ENCODE data around the gene TMEM123. TPM values are rescaled to one million over a fixed set of nuclear protein-coding genes. Genes with fewer than 3 reads are reported as not detected.

The TMEM123 gene
- total and polyA plus RNA-seq, 10 of the 15 experiments (the other 5 are each of a cell fraction or from before 2014, with no cell fraction given): 35.1 to 667 (median 123) TPM

- TF ChIP-seq NKRF (conservative IDR thresholded peaks at IDR 0.05) (no peak), PRDM15 (CRISPR knock-in tag; IDR thresholded peaks at IDR 0.05) (no peak), POLR2AphosphoS5 (IDR thresholded peaks at IDR 0.05; ENCODE audit: low read length) (peak; percentile 48; the same call in 1 of the 2 replicates), SKIL (IDR thresholded peaks at IDR 0.05; ENCODE audit: low read depth, poor library complexity, severe bottlenecking) (peak; percentile 88), DPF2 (IDR thresholded peaks at IDR 0.05) (peak; percentile 76), MTA2 (IDR thresholded peaks at IDR 0.05; ENCODE audit: low read depth) (peak; percentile 86), YBX1 (IDR thresholded peaks at IDR 0.05) (no peak), RBBP5 (conservative IDR thresholded peaks at IDR 0.05) (no peak), ESRRA (IDR thresholded peaks at IDR 0.05; ENCODE audit: low read length) (no peak), CTCF (IDR thresholded peaks at IDR 0.05 in 2 of 3, conservative IDR thresholded peaks at IDR 0.05 in 1 of 3; ENCODE audit: control insufficient read depth in 2 of 3, extremely low read depth in 1 of 3, insufficient read depth in 1 of 3, low read depth in 3 of 3, low read length in 3 of 3) (no peak), RELA (IDR thresholded peaks at IDR 0.05; ENCODE audit: borderline replicate concordance, partially characterized antibody) (peak; percentile 88), ZNF384 (IDR thresholded peaks at IDR 0.05; ENCODE audit: borderline replicate concordance, low read depth, low read length) (no peak), BACH1 (IDR thresholded peaks at IDR 0.05; ENCODE audit: borderline replicate concordance) (no peak; the same call in 1 of the 2 replicates), RAD21 (IDR thresholded peaks at IDR 0.05; ENCODE audit: insufficient read depth, low read depth, low read length) (no peak; the same call in 1 of the 2 replicates), EZH2 (IDR thresholded peaks at IDR 0.05; ENCODE audit: borderline replicate concordance, control insufficient read depth, low read depth, low read length) (0 out of 2 replicates have a peak, but pooled peaks have one; percentile 22), GATAD2B (conservative IDR thresholded peaks at IDR 0.05; ENCODE audit: low read depth) (peak; percentile 60; the same call in 1 of the 2 replicates), CBFB (IDR thresholded peaks at IDR 0.05; ENCODE audit: low read depth) (peak; percentile 71), MLLT1 (IDR thresholded peaks at IDR 0.05) (peak; percentile 74)
Measured at GRCh38 chr11:102430158-102430836, 22.3 kb downstream of the TMEM123 start (continued).

All from GM12878 (cell line).